SK-N-MC (cell line): Measurements from ENCODE around the gene KYNU.
A peak's percentile ranks its signal among the peaks of the same experiment; 100 is the strongest.
"Not testable (repeated sequence)": the region's sequence is repeated elsewhere in the genome, so short reads cannot be mapped to it uniquely, and the experiment has no call there.

ENCODE experiments used
- DNase-seq: peaks from one replicate; pipeline ENCODE4 v3.0.0-alpha.2; 2011; ENCODE audit warnings: low read depth, low spot score
- H3K27ac ChIP-seq: fragments of 200-600 bp; sonication (generic); 2 replicates; pipeline ENCODE4 v1.5.1; 2016; ENCODE audit warnings: mixed run types
- H3K36me3 ChIP-seq: fragments of 200-600 bp; sonication (generic); 2 replicates; pipeline ENCODE4 v1.6.1; 2017; ENCODE audit warnings: antibody characterized with exemption, low read length, mixed read lengths; ENCODE audit not compliant: insufficient read depth
- H3K4me3 ChIP-seq: fragments of 200-600 bp; sonication (generic); 2 replicates; pipeline ENCODE4 v1.5.1; 2016
- H3K9ac ChIP-seq: fragments of 200-600 bp; sonication (generic); 2 replicates; pipeline ENCODE4 v1.8.0; 2017; ENCODE audit warnings: mixed run types, mixed read lengths; ENCODE audit not compliant: insufficient read length
- H3K9me3 ChIP-seq: fragments of 200-600 bp; sonication (generic); 2 replicates; pipeline ENCODE4 v1.6.1; 2017; ENCODE audit warnings: low read depth, mild to moderate bottlenecking, antibody characterized with exemption, low read length, moderate library complexity, mixed read lengths
- EZH2 ChIP-seq: fragments of 200-600 bp; sonication (generic); IDR thresholded peaks from one replicate; pipeline ENCODE4 v1.6.1; 2017; ENCODE audit warnings: antibody characterized with exemption
- FOXP2 ChIP-seq: optimal IDR thresholded peaks from 2 replicates; pipeline ENCODE3; 2011; ENCODE audit warnings: mild to moderate bottlenecking, moderate library complexity; ENCODE audit not compliant: insufficient read depth; ENCODE audit errors: extremely low read length, control extremely low read depth
- POLR2AphosphoS5 ChIP-seq: IDR thresholded peaks from 2 replicates; pipeline ENCODE4 v1.6.1; 2012; ENCODE audit warnings: mild to moderate bottlenecking, low read depth, low read length, borderline replicate concordance

Gene KYNU

GRCh38 chr2:143026411-143027054 lies 149.1 kb downstream of the KYNU start:
- no peaks in the 10 kb centered on the region for H3K36me3 ChIP-seq
- H3K27ac ChIP-seq = no peak overlapping the region
- no peaks in the 10 kb centered on the region for H3K9me3 ChIP-seq
- DNase-seq = no peak
- H3K9ac ChIP-seq = no peak overlapping the region
- TF ChIP-seq FOXP2 (no peak), EZH2 (no peak), POLR2AphosphoS5 (no peak)
- no peak overlapping the region for H3K4me3 ChIP-seq

DNA sequence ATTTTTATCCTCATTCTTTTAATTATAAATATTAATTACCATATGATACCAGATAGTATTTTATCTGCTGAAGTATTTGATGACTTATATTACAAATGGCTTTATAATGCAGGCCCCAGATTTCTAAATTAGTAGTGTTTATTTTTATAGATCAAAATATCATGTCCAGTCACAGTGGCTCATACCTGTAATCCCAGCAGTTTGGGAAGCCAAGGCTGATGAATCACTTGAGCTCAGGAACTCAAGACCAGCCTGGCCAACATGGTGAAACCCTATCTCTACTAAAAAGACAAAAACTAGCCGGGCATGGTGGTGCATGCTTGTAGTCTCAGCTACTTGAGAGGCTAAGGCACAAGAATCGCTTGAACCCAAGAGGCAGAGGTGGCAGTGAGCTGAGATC lies 151.7 kb downstream of the KYNU start:
- no peak overlapping the region for H3K4me3 ChIP-seq
- H3K27ac ChIP-seq = no peak overlapping the region
- H3K36me3 ChIP-seq = no peaks in the 10 kb centered on the region
- DNase-seq = no peak
- TF ChIP-seq POLR2AphosphoS5 (no peak), FOXP2 (no peak), EZH2 (no peak)
- no peaks in the 10 kb centered on the region for H3K9me3 ChIP-seq
- no peak overlapping the region for H3K9ac ChIP-seq

GRCh38 chr2:143030127-143030526 lies 152.7 kb downstream of the KYNU start:
- Histone ChIP-seq H3K9me3 (no peaks in the 10 kb centered on the region), H3K27ac (no peak overlapping the region), H3K4me3 (no peak overlapping the region), H3K9ac (no peak overlapping the region), H3K36me3 (no peaks in the 10 kb centered on the region)
- no peak for TF ChIP-seq FOXP2
- no peak for TF ChIP-seq EZH2
- no peak for TF ChIP-seq POLR2AphosphoS5
- DNase-seq = no peak

GRCh38 chr2:143034292-143035074 lies 157.0 kb downstream of the KYNU start:
- Histone ChIP-seq H3K36me3 (no peaks in the 10 kb centered on the region), H3K27ac (peak overlapping the region; percentile 90), H3K4me3 (peak overlapping the region; percentile 46), H3K9ac (peak overlapping the region; percentile 64), H3K9me3 (no peaks in the 10 kb centered on the region)
- DNase-seq = peak; percentile 91
- no peak for TF ChIP-seq EZH2
- no peak for TF ChIP-seq POLR2AphosphoS5
- TF ChIP-seq FOXP2 = no peak

DNA sequence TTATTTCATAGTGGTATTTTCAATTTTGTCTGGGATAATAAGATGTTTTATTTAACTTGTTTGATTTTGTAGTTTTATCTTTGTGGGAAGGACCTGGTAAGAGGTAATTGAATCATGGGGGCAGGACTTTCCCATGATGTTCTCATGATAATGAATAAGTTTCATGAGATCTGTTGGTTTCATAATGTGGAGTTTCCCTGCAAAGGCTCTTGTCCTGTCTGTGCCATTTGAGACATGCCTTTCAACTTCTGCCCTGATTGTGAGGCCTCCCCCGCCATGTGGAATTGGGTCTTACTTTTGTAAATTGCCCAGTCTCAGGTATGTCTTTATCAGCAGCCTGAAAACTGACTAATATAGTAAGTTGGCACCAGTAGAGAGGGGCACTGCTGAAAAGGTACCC lies 174.0 kb downstream of the KYNU start:
- H3K36me3 ChIP-seq = no peaks in the 10 kb centered on the region
- TF ChIP-seq EZH2 = no peak
- no peak for TF ChIP-seq POLR2AphosphoS5
- no peak for TF ChIP-seq FOXP2
- H3K27ac ChIP-seq = no peak overlapping the region
- peaks cover 4% of the 10 kb centered on the region; the same call in 1 of the 2 replicates for H3K9me3 ChIP-seq
- H3K9ac ChIP-seq = no peak overlapping the region
- no peak overlapping the region for H3K4me3 ChIP-seq
- DNase-seq = no peak

DNA sequence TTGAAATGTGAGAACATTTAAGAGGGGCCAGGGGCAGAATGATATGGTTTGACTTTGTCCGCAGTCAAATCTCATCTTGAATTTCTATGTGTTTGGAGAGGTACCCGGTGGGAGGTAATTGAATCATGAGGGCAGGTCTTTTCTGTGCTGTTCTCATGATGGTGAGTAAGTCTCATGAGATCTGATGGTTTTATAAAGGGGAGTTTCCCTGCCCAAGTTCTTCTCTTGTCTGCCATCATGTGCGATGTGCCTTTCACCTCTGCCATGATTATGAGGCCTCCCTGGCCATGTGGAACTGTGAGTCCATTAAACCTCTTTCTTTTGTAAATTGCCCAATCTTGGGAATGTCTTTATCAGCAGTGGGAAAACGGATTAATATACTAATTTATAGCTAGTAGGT lies 176.0 kb downstream of the KYNU start:
- H3K36me3 ChIP-seq, H3K4me3 ChIP-seq, H3K27ac ChIP-seq, DNase-seq, H3K9me3 ChIP-seq, H3K9ac ChIP-seq: not testable (repeated sequence)

- no peak for DNase-seq
- no peaks in the 10 kb centered on the region for H3K36me3 ChIP-seq
- no peak overlapping the region for H3K27ac ChIP-seq
- TF ChIP-seq FOXP2 (no peak), POLR2AphosphoS5 (no peak), EZH2 (no peak)
- H3K9ac ChIP-seq = no peak overlapping the region
- H3K4me3 ChIP-seq = no peak overlapping the region
- H3K9me3 ChIP-seq = peaks cover 10% of the 10 kb centered on the region; the same call in 1 of the 2 replicates
Measured at GRCh38 chr2:143056550-143056949, 179.1 kb downstream of the KYNU start.

GRCh38 chr2:143058851-143059250 lies 181.4 kb downstream of the KYNU start:
- TF ChIP-seq EZH2 (no peak), POLR2AphosphoS5 (no peak), FOXP2 (no peak)
- DNase-seq = no peak
- Histone ChIP-seq H3K4me3 (no peak overlapping the region), H3K9me3 (peaks cover 10% of the 10 kb centered on the region; the same call in 1 of the 2 replicates), H3K27ac (no peak overlapping the region), H3K36me3 (no peaks in the 10 kb centered on the region), H3K9ac (no peak overlapping the region)
